GM10266 (cell line): ENCODE data around the gene GAST.
"Not testable (repeated sequence)": the region's sequence is repeated elsewhere in the genome, so short reads cannot be mapped to it uniquely, and the experiment has no call there.

Experiments
- DNase-seq: peaks from one replicate; pipeline ENCODE4 v3.0.0; 2012; ENCODE audit errors: extremely low spot score
- TF ChIP-seq, protein P1 (sequence below): IDR thresholded peaks from 2 replicates; pipeline ENCODE4 v1.5.1; 2012; ENCODE audit warnings: mild to moderate bottlenecking, low read depth; ENCODE audit not compliant: control insufficient read depth, insufficient read depth; ENCODE audit errors: missing control alignments

Gene GAST

DNA sequence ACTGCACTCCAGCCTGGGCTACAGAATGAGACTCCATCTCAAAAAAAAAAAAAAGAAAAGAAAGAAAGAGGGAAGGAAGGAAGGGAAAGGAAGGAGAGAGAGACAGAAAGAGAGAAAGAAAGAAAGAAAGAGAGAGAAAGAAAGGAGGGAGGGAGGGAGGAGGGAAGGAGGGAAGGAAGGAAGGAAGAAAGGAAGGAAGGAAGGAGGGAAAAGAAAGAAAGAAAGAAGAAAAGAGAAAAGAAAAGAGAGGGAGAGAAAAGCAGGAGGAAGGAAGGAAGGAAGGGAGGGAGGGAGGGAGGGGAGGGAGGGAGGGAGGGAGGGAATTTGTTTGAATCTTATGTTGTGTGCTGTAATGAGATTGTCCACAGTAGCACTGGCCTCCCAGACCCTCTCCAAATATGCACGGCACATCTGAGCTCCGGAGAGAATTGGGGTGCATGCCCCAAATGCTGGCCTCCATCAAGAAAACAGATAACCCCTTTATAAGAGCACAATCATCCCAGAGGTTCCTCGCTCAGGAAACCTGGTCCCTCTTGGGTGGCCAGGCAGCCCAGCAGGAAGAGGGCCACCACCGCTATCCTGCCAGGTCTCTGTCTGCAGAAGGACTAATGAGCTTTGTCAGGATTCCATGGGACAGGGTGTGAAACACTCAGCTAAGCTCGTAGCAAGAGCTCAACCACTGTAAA is 32.2 kb upstream of the GAST start:
- no peak for DNase-seq
- TF ChIP-seq, protein P1, sequence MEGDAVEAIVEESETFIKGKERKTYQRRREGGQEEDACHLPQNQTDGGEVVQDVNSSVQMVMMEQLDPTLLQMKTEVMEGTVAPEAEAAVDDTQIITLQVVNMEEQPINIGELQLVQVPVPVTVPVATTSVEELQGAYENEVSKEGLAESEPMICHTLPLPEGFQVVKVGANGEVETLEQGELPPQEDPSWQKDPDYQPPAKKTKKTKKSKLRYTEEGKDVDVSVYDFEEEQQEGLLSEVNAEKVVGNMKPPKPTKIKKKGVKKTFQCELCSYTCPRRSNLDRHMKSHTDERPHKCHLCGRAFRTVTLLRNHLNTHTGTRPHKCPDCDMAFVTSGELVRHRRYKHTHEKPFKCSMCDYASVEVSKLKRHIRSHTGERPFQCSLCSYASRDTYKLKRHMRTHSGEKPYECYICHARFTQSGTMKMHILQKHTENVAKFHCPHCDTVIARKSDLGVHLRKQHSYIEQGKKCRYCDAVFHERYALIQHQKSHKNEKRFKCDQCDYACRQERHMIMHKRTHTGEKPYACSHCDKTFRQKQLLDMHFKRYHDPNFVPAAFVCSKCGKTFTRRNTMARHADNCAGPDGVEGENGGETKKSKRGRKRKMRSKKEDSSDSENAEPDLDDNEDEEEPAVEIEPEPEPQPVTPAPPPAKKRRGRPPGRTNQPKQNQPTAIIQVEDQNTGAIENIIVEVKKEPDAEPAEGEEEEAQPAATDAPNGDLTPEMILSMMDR, result no peak

DNA sequence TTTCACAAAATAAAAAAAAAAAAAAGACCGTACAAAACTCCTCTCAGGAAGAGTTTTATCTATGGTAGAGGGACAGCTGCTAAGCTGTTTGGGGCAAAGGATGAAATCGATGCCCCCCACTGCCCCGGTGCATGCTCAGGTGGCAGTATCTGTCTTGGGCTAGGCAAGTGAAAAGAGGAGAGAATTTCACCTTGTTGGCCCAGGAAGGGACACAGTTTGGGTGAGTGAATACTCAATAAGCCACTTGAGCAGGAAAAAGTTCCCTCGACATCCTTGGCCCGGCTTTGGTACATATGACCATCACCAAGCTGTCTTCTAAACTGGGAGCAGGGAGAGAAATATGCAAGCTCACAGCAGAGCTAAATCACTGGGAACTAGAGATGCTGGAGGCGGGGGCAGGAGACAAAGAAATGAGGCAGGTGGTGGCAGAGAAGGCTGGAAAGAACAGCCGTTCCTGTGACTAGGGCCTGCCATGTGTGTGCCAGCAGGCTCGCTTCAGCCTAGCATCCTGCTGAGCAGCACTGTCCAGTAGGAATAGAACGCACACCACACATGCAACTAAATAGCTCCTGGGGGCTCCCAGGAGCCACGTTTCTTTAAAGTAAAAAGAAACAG is 31.6 kb upstream of the GAST start:
- no peak for DNase-seq
- TF ChIP-seq, protein P1, result no peak

DNA sequence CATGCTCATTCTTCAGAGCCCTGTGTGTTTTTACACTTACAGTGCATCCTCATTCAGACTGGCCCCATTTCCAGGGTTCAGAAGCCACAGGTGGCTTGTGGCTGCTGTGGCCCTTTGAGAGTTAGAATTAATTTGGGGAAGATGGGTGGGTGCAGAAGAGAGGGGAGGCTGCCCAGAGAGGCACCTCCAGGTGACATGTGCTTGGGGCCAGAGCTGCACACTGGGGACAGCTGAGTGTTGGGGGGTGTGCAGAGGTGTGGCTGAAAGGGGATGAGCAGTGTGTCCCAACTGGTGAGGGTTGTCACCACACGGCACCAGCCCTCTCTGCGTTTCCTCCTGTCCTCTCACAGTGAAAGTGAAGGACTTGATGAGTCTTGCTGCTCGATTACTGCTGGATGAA is 30.4 kb upstream of the GAST start:
- TF ChIP-seq, protein P1, result no peak
- no peak for DNase-seq

DNA sequence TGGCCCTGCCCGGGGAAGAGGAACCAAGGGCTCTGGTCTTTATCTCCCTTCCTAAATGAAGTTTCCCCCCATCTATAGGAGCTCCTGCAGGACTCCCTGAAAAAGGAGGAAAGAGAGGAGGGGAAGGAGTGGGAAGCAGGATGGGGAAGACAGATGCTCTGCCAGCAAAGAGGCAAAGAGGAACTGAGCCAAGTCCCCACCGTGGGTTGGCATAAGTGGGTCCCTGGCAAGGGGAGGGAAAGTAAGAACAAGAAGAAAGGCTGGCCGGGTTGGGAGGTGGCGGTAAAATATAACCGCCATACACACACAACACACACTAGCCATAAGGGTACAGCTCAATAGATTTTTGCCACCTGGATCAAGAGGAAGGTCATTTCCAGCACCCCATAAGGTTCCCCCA is 29.5 kb upstream of the GAST start:
- TF ChIP-seq, protein P1, result no peak

DNA sequence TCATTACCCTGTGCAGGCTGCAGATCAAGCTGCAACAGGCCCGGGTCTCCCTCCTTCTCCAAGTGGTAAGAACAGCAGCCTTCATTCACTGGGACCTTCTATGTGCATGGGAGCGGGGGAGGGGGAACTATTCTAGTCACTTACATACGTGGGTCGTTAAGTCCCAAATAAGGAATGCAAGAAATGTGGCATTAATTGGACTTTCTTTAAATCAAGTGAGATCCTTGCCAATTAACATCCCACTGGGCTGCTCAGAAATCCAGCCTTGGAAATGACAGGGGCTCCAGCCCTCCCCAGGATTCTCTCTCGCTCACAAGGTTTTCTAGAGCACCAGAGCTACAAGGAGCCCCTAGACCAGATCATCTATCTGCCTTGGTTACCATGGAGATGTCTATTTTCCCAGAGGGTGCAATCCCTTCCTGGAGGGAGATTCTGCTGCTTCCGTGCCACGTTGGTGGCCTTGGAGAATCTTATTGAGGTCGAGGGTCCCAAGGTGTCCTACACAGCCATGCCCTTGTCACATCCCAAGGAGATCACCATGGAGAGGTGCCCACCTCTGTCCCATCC is 28.6 kb upstream of the GAST start:
- DNase-seq, result no peak
- TF ChIP-seq, protein P1, result no peak

More for the DNA sequence above, 29.5 kb upstream of the GAST start:
- no peak for DNase-seq

DNA sequence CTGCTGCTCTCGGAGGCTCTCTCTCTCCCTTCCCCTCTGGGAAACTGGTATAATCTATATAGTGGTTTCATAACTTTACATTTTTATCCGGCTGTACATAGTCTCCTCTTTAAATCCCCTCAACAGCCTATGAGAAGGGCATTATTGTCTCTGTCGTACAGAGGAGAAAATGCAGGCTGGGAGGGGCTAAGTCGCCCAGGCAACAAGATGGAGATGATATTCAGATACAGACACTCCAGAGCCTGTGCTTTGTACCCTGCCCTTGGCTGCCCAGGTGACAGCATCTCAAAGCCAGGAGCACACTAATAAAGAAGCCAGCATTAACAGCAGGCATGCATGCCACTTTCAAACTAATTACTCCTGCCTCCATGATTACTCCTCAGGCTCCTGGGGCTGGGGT is 28.1 kb upstream of the GAST start:
- TF ChIP-seq, protein P1, result no peak
- no peak for DNase-seq

DNA sequence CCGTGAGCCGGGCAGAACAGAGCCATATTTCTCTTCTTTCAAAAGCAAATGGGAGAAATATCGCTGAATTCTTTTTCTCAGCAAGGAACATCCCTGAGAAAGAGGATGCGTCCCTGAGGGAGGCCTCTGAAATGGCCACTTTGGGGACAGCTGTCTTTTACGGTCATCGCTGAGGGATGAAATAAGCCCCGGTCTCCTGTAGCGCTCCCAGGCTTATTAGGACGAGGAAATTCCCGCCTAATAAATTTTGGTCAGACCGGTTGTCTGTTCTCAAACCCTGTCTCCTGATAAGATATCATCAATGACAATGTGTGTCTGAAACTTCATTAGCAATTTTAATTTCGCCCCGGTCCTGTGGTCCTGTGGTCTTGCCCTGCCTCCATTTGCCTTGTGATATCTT is 26.4 kb upstream of the GAST start:
- DNase-seq, result not testable (repeated sequence)

DNA sequence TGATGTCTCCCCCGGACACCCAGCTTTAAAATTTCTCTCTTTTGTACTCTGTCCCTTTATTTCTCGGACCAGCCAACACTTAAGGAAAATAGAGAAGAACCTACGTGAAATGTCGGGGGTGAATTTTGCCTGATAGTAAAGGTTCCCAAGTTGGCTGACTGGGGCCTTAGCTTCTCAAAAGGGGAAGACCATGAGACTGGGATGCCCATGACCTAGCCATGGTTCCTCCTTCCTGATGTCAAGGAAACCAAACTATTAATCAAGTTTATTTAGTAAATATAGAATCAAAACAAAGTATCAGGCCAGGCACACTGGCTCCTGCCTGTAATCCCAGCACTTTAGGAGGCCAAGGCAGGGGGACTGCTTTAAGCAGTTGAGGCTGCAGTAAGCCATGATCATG is 25.9 kb upstream of the GAST start:
- no peak for DNase-seq
- TF ChIP-seq, protein P1, result no peak
